AG08395 (cell line): Measurements from ENCODE around the gene LSP1.

ENCODE experiments used
- DNase-seq: peaks from one replicate; pipeline ENCODE4 v3.0.0; 2012; ENCODE audit warnings: mixed read lengths, low spot score

LSP1 gene

DNA sequence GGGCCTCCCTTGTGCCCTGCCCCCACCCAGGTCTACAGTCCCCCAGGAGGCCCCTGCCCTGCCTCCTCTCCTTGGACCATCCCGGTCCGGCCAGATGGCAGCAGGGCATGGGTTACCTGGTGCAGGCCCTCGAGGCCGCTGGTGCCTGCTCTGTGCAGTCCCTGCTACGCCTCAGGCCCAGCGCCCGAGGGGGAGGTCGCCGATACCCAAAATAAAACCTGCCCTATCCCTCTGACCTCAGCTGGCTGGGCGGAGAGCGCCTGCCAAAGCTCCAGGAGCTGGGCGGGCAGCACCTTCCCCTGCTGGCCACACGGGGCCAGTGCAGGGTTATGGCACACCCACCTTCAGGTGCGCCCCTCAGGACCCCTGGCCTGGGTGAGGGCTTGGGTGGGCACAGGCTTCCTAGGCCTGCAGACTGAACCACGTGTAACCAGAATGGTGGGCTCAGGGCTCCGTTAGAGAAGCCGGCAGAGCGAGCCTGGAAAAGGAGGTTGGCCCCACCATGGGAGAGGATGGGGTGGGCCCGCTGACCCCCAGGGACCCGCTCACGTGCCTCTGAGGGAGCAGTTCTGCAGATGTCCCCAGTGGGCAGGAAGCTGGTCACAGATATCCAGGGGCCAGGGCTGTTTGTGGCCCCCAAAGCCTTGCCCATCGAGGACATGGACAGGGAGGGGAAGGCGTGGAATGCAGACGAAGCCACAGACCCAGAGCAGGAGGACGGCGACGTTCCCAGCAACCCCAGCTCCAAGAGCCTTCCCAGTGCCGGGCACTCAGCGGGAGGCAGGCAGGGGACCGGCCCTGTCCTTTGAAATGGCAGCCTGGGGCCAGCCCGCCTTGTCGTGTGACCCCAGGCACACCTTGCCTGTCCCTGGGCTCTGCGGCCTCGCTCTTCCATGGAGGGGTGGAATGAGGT is 64.9 kb downstream of the LSP1 start:
- no peak for DNase-seq

DNA sequence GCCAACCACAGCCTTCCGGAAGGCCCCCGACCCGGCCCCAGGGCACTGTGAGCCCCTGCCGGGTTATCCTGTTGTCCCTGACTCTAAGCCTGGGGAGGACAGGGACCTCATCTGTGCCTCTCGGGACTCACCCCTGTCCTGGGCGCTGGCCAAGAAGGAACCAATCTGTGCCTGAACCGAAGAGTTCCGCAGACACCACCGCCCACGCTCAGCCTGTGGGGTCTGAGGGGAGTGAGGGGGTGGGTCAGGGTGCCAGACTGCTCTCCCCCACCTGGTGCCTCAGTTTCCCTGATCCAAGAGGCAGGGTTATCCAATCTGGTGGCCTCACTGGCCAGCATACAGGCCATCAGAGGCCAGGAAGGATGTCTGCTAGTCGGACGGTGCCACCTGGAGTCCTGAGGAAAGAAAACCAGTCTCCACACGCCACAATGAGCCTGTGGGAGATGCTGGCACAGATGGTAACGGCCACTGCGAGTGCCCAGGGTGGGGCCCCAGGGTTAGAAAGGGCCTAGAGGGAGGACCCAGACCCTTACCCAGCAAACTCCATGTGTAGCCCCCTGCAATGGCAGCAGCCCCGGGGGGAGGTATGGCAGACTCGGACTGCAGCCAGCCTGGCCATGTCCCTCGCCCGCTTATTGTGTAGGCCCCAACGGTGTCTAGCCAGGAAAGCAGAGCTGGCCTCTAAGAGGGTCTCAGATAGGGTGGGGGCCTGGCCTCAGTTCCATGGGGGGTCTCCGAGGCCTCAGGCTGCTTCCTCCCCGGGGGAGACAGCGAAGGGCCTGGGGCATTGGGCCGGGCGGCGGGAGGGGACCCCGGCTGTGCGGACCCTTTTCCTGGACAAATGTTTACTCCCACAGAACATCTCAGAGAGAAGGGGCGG is 65.8 kb downstream of the LSP1 start:
- no peak for DNase-seq

DNA sequence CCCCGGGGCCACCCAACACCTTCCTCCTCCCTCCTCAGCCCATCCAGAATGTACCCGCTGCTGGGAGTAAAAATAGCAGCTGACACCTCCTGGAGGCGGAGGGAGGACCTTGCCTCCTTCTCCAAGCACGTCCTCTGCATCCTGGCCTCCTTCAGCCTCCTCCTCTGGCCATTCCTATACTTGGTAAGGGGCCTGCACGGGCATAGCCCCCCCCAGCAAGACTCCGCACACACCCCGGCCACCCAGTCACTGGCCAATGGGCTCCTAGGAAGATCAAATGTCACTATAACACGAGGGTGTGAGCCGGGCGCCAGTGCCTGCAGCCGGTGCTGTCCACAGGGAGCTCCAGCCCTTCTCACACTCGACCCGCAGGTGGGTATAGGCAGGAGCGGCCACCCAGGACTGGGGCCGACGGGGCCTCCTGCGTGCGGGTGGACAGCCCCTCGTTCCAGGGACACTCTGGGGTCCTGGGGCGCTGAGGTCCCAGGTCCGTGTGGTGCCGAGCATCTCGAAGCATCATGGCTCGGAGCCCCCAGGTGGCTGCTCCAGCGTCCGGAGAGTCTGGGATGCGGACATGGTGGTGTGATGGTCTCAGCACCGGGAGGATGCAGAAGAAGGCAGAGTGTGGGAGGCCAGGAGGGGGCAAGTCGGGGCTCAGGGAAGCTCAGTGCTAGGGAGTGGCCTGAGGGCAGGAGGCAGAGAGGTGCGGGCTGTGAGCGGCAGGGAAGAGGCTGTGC is 66.7 kb downstream of the LSP1 start, which contains the start of gene TNNT3:
TSS of gene TNNT3 (plus strand) at position 313 of the 737 bp plus-strand sequence. CDS start 3,172 bp downstream, outside the sequence.
- DNase-seq, result no peak

DNA sequence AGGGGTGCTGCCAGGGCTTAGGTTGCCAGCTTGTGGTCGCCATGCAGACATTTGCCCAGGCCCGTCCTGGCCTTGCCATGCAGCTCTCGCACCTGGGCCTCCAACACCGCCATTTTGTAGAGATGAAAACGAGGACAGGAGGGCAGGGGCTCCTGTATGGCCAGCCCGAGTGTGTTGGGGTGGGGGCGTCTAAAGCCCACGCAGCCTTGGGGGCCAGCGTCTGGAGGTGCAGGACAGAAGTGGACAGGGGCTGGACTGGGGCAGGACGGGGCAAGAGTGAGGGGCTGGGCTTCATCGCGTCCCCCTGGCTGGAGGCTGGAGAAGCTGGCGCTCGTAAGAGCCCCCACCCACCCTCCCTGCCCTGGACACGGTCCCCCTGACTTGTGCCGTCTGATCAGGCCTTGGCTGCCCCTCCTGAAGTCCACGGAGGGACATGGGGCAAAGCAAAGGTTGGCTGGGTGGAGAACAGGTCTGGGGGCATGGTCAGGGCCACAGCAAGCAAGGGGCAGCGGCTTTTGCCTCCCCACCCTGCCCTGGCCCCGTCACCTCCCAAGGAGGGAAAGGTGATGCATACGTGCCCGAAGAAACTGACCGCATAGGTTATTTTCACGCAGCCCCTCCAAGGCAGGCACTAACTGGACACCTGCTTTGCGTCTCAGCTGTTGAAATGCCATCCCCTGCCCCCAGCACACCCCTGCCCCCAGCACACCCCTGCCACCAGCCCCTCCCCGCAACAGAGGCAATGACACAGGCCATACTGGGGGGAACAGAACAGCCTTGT is 67.4 kb downstream of the LSP1 start:
- DNase-seq, result no peak

DNA sequence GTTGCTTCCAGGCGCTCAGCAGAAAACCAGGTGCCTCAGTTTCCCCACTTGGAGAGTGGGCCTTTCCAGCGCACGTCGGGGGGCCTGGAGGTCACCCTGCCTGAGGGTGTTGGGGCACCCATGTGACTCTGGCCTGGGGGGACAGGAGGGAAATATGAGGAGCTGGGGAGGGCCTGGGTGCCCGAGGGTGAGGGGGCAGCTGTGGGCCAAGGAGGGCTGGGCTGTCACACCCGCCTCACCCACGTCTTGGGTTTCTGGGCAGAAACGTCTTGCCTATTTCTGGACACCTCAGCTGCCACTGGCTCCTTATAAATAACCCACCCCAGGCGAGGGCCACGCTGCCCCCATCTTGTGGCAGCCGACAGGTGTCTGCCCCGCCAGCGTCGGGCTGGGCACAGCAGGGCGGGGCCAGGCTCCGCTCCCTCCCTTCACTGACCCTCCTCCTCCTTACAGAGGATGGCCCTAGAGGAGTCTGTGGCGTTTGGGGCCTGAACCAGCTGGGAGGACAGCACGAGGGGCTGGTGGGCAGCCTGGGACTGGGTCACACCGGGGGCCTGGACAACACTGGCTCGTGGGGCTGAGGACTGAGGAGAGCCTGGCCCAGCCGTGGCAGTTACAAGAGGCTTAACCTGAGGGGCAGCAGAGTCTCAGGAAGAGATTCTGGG is 68.2 kb downstream of the LSP1 start:
- DNase-seq, result no peak

DNA sequence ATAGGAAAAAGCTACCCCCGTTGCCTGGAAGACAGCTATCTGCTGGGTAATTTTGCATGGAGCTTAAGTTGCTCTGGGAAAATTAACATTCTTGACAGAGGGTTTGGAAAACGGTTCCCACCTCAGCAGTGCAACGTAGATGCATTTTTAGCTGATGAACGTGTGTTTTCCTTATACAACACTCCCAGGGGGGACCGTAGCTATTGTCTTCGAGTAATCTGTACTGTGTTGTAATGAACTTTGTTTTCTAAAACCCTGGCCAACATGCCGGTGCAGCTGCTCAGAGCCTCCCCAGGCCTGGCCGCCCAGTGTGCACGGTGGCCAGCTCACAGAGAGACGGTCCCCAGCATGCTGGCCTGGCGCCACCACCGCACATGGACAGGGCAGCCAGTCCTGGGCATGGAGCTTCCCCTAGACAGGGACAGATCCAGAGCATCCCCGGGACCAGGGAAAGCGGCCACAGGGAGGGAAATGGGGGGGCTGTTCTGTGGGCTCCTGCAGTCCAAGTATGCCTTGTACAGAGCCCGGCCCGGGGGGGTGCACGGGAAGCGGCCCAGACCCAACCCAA is 68.8 kb downstream of the LSP1 start:
- peak; percentile 44 for DNase-seq

DNA sequence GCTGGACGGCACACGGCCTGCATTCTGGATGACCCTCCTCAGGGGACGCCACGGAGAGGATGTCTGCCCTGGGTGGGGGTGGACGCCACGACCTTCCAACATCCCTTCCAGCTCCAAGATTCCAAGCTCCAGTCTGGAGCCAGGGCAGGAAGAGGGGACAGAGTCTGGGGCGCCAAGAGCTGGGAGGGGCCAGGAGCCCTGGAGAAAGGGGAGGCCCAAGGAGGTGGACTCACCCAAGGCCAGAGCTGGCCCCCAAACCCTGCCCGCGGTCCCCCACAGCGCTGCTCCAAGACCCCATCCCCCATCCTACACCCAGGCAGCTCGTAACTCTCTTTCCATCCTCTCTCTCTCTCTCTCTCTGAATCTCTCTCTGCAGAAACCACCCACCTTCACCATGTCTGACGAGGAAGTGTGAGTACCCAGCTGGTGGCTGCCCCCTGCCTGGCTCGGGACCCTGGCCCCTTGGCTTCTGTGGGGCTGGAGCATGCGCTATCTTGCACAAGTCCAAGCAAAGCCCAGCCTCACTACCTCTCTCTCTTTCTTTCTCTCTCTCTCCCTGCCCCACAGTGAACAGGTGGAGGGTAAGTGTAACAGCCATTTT is 69.7 kb downstream of the LSP1 start:
- DNase-seq, result no peak

DNA sequence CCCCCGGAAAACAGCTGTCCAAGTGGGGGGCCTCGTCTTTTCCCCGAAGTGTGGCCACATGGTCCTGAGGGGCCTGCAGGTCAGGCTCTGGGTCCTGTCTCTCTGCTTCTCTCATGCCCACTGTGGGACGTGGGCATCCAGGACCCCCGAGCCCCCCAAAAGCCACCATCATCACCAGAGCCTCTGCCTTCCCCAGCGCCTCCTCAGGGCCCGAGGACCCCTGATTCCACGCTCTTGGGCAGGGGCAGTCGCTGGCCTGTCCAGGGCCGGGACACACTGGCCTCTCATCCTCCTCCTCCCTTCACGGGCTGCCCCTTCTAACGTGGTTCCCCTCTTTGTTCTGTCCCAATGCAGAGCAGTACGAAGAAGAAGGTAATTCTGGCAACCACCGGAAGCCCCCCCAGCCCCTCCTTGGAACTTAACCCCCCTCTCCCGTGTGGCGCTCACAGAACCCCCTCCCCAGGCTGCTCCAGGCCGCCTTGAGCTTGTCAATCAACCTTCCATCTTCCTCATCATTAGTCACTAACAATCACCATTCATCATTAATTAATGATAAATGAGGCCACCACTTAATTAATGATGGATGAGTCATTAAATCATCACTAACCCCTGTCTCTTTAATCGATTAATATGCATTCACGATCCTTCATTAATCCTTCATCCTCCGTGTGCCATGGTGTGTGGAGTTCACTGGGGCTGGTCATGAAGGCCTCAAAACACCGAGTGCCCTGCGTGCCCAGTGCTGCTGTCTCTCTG is 70.5 kb downstream of the LSP1 start:
- no peak for DNase-seq

DNA sequence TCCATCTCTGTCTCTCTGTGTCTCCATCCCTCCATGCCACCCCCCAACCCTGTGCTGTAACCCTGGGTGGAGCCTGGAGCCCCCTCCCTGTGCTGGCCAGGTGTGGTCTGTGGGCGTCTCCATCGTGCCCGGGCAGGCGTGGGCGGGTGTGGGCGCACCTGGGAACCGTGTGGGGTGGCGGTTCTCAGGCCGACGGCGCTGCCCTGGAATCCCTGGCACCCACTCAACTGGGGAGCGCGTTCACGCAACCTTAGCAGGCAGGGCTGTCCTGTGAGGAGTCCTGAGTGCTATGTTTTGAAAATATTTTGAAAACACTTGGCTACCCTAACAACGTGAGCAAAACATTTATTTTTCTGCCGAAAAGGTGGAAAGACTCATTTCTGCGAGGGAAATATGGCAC is 71.3 kb downstream of the LSP1 start:
- DNase-seq, result no peak

DNA sequence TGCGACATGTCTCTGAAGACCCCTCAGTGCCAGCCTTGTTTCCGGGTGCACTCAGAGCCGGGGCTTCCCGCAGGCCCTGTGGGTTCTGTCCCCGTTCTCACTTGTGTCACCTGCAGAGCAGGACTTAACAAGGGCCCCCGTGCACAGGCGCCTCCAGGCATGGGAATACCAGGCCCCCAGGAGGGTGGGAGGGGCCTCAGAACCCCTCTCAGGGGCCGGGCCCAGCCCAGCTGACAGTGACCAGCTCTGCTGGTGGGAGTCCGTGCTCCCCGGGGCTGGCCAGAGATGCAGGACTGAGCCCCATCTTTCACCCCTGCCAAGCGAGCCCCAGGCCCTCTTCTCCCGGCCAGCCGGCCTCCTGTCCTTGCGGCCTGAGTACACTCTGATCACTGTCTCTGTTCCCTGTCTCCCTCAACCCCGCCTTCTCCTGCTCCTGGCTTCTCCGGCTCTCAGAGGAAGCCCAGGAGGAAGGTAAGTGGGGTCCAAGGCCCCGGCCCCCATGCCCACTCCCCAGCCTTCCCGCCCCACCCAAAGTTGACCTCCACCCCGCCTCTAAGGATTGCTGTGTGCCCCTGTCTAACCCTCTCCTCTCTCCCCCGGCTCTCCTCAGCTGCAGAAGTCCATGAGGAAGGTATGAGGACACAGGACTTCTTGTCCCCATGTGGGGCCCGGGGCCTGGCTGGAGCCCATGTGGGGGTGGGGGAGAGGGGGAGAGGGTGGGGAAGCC is 71.9 kb downstream of the LSP1 start:
- no peak for DNase-seq

DNA sequence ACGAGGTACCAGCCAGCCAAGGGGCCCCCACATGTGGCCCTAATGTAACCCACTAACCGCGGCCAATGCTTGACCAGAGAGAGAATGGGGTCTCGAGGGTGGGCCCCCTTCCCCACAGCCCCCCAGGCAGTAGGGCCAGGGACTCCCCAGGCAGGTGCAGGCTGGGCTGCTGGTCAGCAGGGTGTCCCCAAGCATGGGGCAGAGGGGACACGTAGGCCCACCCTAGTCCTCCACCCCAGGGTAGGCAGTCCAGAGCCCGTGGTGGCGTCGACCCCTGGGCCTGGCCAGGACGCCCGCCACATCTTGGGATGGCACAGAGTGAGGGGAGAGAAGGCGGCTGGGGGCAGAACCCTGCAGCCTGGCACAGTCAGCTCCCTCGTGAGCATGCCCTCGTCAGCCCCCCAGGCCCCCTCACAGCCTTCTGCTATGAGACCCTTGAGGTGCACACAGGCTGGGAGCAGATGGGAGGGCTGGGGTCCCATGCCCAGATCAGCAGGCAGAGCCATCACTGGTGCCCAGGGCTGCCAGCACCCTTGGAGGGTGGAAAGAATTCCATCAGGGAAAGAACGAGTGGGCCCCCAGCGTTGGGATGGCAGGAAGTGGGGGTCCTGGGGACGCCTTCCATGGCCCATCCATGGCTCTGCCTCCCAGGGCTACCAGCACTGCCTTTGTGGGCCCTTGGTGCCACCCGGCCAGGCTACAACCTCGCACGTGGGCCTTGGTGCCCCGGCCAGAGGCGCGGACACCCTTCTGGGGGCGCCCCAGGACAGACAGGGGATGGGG is 72.7 kb downstream of the LSP1 start:
- no peak for DNase-seq

DNA sequence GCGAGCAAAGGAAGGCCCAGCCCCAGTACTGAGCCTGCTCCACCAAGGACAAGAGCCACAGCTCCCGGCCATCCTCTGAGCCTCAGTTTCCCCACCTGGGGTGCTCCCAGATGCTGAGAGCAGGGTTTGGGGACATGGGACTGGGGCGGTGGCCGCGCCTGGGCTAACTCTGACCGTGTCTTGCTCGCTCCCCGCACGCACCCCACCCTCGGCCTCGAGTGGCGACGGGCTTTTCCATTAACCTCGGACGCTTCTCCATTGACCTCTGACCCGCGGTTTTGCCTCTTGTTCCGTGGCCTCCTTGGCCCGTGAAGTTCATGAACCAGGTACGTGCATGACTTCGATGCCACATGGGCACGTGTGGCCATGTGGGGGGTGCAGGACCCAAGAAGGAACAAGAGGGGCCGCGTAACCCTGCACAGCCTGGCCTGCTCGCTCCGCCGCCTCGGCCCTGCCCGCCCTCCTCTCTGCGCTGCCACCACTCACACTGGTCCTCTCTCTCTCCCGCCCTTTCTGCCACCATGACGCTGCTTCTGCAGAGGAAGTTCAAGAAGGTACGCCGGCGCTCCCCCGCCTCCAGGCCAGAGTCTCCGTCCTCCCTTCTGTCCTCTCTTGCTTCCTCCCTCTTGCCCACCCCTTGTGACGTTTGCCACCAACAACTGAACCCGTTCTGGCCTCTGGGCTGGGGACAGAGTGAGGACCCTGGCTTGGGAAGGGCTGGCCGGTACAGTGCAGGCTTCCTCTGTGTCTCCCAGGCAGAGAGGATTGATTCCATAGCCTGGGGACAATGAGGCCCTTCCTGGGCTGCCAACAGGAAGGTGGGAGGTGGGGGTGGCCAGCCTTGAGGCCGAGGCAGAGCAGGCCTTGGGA is 73.5 kb downstream of the LSP1 start:
- DNase-seq, result no peak

DNA sequence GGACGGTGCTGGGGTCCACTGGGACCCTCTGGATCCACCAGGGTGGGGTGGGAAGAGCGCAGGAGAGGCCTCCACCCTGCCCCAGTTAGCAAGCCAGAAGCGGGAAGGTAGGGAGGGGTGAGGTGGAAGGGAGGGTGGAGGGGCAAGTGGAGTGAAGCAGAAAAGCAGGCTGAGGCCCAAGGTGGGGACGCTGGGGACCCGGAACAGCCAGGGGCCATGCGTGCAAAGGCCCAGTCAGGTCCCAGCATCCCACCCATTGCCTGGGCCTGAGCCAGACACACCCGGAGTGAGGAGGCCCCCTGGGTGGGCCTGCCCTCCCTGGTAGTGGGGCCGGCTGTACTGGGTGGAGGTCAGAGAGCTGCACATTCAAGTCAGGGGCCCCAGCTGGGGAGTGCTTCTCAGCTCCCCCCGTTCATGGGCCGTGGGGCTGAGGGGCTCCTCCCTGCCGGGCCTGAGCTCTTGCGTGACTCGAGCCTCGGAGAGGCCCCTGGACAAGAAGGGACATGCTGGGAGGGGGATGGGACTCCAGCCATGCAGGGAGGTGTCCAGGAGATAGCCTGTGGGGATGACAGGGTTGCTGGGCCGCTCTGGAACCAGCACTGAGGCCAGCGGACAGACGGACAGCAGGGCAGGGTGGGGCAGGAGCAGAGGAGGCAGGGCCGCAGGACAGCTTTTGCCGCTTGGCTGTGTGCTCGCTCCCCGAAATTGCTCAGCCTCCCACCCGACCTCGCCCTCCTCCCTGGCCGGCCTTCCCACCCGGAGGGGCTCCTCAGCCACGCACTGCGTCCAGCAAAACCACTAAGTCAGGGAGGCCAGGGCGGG is 74.4 kb downstream of the LSP1 start:
- DNase-seq, result no peak

DNA sequence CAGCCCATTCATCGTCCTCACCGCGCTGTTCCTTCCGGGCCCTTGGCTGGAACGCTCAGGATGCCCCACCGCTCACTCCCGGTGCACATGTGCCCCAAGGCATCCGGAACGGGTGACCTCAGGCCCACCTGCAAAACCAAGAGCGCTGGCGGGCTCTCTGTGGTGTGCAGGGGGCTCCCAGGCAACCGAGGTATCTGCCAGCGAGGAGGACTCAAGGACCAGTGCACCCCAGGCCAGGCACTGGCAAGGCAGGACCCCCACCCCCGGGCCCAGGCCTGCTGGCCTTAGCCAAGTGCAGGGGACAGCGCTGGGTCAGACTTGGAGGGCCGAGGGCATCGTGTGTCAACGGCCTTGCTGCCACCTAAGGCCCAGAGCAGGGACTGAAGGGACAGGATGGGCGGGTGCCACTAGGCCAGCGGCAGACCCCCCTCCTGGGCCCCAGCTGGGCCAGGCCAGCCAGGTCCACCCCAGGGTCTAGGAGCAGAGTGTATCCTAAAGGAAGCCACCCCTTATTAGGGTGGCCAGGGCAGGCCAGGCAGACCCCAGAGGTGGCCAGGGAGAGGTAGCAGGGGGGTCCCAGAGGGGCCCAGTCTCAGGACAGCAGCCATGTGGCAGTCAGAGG is 75.1 kb downstream of the LSP1 start:
- no peak for DNase-seq

DNA sequence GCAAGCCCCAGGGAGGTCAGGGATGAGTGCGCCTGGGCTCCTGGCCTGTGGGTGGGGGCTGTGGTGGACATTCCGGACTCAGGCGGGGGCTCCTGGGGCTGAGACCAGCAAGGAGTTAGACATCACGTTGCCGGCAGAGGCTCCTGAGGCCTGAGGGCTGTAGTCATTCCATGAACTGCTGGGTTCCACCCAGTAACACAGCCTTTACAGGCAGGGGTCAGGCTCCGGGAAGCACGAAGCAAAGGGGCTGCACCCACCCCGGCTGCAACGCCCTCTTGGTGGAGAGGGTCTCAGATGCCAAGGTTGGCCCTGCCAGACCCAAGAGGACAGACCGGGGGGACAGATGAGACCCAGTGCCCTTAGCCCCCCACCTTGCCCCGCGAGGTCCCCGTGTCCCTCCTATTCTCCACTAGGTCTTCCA is 75.6 kb downstream of the LSP1 start:
- no peak for DNase-seq
